Endometrium (tissue), 2 donors: ENCODE measurements around the gene LRRC75A.
"Not testable (repeated sequence)": the region's sequence is repeated elsewhere in the genome, so short reads cannot be mapped to it uniquely, and the experiment has no call there.

Experiments
- FAIRE-seq: peaks from 2 replicates; lab custom pipeline; 2012; peaks lifted over from hg19 to GRCh38; lab: Jason Lieb, UNC
- donor health status: control.
- donor health status: control.

The LRRC75A gene, protein sequence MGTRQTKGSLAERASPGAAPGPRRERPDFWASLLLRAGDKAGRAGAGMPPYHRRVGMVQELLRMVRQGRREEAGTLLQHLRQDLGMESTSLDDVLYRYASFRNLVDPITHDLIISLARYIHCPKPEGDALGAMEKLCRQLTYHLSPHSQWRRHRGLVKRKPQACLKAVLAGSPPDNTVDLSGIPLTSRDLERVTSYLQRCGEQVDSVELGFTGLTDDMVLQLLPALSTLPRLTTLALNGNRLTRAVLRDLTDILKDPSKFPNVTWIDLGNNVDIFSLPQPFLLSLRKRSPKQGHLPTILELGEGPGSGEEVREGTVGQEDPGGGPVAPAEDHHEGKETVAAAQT

DNA sequence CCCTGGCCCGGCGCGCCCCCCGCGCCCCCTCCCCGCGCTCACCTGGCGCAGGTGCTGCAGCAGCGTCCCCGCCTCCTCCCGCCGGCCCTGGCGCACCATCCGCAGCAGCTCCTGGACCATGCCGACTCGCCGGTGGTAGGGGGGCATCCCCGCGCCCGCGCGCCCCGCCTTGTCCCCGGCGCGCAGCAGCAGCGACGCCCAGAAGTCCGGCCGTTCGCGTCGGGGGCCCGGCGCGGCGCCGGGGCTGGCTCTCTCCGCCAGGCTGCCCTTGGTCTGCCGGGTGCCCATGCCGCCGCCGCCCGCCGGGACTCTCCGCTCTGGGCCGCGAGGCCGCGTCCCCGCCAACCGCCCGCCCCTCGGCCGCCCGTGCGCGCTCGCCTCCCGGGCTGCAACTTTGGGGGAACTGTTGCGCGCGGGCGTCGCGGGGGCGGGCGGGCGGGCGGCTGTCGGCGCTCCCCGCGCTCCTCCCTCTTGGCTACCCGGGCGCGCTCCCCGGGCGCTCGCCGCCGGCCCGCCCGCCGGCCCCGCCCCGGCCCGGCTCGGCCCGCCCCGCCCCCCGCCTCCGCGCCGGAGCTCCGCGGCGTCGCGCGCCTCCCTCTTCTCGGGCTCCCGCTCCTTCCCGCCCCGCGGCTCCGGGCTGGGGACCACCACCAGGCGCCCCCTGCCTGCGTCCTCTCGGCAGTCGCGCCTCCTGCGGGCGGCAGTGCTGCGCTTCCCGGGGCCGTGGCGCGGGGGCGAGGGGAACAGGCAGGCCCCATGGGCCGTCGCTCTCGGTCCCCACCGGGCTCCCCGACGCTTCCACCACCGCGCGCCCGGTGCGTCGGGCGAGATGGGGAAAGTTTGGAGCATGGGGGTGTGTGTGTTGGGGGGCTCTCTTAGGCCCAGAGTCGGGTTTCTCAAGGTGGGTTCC is at the start of gene LRRC75A:
TSS of gene LRRC75A (minus strand) at position 491 of the 910 bp plus-strand sequence. CDS start at position 288, 203 bp downstream.
- FAIRE-seq, result no peak

DNA sequence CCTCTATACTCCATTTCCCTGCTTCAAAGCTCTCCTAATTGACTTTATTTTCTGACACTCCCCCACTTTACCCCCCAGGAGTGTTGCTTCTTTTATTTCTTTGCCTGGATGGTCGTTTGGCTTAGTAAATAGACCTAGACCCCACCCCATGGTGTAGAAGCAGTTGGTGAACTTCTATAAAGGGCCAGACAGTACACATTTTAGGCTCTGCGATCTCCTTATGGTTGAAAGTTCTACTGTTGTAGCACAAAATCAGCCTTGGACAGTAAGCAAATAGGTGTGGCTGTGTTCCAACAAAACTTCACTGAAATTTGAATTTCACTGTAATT is 45.1 kb upstream of the LRRC75A start:
- no peak for FAIRE-seq

DNA sequence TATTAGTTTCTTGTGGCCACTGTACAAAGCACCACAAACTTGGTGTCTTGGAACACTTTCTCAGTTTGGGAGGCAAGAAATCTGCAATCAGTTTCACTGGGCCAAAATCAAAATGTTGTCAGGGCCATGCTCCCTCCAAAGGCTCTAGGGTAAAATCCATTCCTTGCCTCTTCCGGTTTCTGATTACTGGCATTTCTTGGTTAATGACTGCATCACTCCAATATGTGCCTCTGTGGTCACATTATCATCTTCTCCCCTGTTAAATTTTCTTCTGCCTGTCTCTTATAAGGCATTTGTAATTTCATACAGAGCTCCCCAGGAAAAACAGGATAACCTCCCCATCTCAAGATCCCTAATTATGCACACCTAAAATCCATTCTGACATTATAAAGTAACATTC is 42.2 kb upstream of the LRRC75A start:
- no peak for FAIRE-seq

DNA sequence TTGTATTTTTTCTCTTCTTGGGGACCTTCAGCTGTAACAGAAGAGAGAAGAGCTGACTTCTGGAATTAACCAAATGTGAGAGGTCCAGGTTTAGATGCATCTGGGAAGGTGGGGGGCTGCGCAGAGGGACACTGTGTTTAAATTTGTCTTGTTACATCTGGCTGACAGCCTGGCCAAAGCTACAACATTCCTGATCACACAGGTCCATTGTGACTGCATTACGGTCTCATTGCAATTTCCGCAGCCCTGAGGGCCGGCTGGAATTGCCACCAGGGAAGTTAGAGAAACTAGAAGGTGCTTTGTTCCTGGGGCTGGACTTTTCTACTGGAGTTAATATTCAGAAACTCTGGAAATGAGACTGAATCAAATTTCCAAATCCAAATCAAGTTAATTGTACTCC is 37.9 kb upstream of the LRRC75A start:
- FAIRE-seq, result no peak

DNA sequence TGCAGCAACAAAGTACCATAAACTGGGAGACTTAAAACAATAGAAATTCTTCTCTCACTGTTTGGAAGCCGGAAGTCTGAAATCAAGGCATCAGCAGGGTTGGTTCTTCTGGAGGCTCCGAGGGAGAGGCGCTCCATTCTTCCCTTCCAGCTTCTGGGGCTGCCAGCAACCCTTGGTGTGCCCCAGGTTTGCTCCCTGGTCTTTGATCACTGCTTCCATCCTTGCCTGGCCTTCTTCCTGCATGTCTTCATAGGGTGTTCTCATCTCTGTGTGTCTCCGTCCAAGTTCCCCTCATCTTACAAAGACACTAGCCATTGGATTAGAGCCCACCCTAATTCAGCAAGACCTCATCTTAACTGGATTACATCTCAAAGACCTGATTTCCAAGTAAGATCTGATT is 35.3 kb upstream of the LRRC75A start:
- no peak for FAIRE-seq

DNA sequence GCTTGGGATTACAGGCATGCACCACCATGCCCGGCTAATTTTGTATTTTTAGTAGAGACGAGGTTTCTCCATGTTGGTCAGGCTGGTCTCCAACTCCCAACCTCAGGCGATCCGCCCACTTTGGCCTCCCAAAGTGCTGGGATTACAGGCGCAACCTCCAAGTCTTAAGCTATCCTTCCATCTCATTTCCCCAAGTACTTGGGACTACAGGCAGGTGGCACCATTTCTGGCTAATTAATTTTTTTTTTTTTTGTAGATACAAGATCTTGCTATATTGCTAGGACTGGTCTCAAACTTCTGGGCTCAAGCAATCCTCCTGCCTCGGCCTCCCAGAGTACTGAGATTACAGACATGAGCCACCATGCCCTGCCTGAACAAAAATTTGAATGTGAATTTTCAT is 33.6 kb upstream of the LRRC75A start:
- not testable (repeated sequence) for FAIRE-seq

DNA sequence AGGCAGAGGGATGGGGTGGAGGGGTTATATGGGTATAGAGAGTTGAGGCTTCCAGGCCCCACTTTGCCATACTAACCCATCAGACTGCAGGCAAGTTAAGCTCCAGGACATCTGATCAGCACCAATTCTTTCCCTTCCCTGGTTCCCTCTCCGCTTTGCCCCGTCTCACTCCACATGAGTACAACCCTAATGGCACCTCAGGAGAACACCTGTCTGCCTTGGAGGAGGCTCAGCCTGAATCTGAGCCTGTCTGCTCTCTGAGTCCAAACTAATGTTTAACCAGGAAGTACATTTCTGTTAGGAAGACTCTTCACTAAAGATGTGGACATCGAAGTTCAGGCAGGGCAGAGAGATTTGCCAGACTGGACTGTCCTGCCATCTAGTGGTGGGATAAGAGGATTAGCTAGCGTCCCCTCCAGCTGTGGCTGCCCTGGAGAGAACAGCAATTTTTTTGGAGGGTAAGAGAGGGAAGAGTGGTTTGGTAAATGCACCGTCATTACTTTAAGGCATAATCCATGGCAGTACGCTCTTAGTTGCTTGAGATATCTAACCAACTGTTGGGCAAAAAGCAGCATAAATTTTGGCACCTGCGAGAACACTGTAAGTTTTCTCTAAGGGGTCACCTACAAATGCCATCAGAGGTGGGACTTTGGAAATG is 29.2 kb upstream of the LRRC75A start:
- peak; percentile 61 for FAIRE-seq

DNA sequence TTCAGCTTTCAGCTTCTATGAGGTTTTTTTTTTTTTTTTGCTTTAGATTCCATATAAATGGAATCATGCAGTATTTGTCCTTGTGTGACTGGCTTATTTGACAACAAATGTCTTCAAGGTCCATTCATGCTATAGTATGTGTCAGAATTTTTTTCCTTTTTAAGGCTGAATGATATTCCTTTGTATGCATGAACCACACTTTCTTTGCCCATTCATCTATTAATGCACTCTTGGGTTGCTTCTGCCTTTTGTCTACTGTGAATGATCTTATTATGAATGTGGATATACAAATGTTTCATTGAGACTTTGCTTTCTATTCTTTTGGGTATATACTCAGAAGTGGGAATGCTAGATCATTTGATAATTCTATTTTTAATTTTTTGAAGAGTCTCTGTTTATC is 27.0 kb upstream of the LRRC75A start:
- FAIRE-seq, result no peak

DNA sequence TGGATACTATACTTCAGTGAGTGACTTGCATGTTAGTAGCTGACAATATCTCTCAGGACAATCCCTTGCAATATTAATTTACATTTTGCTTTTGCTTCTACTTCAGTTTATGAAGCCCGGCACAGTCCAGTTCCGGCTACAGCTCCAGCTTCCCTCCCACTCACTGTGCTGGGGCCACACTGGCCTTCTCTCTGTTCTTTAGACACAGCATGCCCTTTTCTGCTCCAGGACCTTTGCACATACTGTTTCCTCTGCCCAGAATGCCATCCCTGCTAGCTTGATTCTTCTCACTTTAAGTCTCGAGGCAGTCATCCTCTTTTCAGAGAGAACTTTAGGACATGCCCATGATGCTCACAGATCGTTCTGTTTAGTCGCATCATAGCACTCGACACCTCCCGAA is 25.5 kb upstream of the LRRC75A start:
- FAIRE-seq, result no peak

DNA sequence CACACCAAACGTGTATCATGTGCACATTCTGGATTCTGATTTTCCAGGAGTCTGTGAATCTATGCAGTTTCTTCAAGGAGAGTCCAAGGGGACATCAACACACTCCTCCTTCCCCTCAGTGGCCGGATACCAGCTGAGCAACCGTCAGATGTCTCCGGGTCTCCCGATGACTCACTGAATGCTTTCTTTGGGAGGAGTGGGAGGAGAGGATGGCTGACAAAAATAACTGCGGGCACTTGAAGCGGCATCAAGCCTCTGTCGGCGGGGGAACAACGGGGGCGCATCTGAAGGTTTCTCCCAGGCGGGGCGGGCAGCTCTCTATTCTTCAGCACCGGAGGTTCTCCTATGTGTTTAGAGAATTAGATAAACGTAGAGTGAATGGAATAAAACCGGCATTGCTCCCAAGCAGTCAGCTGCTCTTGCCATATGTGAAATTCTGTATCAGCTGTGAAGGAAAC is 24.6 kb upstream of the LRRC75A start:
- FAIRE-seq, result no peak

DNA sequence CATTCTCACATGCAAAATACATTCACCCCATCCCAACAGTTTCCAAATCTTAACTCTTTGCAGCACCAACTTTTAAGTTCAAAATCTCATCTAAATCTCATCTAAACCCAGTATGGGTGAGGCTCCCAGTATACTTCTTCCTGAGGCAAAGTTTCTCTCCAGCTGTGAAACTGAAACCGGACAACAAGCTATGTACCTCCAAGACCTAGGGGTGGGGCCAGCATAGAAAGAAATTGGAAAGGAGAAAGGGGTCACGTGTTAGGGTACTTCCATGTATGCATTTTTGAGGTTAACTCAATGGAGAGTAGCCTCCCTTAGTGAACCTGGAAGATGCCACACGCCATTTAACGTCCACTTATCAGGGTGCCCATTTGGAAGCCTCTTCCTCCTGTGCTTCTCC is 23.9 kb upstream of the LRRC75A start:
- no peak for FAIRE-seq

DNA sequence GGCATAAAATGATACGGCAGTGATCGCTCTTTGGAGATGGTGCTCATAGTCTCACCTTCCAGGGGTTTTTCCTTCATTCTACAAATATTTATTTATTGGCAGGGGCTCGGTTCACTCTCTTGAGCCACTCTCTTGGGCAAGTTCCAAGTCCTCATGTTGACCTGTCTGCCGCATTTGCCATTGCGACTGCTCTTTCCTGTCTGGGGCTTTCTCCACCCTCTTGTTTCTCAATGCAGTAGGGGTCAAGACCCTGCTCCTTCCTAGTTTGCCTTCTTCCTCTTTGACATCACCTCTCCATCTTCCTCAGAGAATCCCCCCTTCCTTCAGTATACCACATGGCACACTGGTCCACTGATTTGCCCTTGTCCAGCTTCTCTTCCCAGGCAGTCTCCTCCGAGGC is 21.9 kb upstream of the LRRC75A start:
- FAIRE-seq, result no peak

DNA sequence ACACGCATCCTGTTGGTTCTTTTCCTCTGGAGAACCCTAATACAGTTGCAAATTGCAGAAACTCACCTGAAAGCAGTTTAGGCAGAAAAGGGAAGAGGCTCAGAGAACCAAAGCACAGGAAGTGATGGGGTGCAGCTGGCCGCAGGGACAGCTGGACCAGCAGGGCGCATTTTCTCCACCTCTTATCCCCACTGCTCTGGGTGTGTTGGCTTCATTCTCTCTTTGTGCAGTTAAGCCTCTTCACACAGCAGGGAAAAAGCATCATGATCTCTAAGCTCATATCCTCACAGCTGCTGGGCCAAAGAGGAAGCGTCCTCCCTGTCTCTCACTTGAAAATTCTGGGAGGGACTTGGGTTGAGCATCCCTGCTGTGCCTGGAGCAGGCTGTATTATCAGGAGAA is 20.0 kb upstream of the LRRC75A start:
- no peak for FAIRE-seq

DNA sequence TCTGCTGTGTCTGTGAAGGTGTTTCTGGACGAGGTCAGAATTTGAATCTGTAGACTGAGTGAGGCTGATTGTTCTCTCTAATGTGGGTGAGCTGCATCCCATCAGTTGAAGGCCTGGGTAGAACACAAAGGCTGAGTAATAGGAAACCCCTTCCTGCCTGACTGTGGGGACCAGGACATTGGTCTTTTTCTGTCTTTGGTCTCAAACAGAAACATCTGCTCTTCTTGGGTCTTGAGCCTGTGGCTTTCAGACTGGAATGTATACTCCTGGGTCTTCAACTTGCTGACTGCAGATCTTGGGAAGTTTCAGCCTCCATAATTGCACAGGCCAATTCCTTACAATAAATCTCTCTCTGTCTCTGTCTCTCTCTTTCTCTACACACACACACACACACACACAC is 19.6 kb upstream of the LRRC75A start:
- no peak for FAIRE-seq

DNA sequence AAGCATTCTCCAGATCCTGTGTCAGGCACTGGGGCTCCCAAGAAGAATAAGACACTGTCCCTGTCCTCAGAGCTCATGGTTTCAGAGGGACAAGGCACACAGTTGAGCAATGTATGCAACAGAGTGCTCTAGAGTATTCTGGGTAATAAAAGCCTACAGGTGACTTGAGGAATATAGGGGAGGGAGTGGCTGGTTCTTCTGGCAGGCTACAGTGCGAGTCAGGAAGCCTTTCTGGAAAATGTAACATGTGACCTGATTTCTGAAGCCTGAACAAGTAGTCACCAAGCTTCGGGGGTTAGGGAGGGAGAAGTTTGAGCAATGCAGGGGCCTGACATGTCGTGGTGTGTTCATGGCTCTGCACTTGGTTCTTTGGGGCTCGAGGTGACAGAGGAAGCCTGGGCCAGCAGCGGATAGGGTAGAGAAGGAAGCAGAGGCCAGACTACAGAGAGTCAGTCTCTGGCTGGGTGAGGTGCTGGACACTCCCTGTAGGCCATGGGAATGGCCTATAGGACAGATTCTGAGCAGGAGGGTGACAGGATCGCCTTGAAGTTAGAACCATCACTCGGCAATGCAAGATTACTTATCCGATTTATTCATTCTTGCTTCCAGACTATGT is 16.0 kb upstream of the LRRC75A start:
- FAIRE-seq, result no peak

DNA sequence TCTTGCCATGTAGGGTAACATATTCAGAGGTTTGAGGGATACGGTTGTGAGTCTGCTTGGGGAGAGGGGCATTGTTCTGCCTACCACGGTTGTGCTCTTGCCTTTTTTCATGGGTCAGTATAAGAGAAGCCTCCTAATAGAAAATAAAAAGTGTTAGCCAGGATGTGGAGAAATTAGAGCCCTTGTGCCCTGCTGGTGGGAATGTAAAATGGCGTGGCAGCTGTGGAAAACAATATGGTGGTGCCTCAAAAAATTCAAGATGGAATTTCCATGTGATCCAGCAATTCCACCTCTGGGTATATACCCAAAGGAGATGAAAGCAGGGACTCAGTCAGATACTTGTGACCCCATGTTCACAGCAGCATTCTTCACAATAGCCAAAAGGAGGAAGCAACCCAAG is 14.2 kb upstream of the LRRC75A start:
- no peak for FAIRE-seq

DNA sequence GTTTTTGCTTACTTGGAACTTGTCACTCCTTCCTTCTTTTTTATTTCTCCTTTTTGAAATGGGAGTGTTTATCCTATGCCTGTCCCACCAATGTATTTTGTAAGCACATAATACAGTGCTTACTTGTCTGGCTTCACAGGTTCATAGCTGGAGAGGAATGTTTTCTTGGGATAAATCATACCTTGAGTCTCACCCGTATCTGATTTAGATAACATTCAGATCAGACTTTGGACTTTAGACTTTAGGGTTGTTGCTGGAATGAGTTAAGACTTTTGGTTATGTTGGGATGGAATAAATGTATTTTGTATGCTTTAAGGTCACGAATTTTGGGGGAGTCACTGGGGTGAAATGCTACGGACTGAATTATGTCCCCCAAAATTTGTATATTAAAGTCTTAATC is 13.0 kb upstream of the LRRC75A start:
- no peak for FAIRE-seq

DNA sequence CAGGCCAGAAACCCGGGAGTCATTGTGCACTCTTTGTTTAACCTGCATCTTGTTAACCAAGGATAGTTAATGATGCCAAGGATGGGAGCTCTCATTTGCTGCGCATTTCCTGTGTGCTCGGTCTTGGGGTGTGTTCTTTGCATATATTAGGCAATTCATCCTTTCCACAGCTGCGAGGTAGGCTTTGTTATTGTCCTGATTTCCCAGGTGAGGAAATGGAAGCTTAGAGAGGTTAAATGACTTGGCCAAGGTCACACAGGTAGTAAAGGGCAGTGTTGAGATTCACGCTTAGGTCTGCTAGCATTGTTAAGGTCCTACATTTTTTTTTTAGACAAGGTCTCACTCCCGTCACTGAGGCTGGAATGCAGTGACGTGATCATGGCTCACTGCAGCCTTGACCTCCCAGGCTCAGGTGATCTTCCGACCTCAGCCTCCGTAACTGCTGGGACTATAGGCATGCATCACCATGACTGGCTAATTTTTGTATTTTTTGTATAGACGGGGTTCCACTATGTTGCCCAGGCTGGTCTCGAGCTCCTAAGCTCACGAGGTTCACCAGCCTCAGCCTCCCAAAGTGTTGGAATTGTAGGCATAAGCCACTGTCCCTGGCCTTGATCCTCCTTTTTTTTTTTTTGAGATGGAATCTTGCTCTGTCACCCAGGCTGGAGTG is 5.0 kb upstream of the LRRC75A start:
- FAIRE-seq, result no peak

DNA sequence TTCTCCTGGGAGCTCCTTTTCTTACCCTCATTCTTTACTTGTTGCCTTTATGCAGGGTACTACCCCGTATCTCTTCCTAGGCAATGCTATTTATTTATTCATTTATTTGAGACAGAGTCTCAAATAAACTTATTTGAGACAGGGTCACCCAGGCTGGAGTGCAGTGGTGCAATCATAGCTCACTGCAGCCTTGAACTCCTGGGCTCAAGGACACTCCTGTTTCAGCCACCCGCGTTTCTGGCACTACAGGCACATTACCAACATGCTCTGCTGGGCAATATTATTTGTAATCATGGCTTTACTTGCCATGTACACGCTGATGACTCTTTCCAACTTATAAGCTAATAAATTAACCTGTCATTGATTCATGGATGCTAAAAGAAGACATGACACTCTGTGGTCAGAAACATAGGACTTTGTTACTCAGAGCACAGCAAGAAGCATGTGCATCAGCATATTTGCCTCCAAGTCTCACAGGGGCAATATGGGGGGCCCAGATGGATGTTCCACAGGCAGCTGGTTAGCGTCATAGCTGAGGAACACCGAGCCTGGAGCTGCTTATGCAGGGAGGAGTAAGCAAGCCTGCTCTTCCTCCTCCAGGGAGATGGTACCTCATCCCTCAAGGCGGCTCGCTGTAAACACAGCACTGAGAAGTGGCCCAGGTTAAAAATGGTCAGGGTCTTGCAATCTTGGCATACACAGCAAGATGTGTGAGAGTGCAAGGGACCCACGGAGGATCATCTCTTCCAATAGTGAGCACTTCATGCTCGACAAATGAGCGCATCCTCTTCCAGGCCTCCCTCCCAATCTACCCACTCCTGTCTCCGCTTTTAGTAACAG is 4.2 kb upstream of the LRRC75A start:
- FAIRE-seq, result no peak

DNA sequence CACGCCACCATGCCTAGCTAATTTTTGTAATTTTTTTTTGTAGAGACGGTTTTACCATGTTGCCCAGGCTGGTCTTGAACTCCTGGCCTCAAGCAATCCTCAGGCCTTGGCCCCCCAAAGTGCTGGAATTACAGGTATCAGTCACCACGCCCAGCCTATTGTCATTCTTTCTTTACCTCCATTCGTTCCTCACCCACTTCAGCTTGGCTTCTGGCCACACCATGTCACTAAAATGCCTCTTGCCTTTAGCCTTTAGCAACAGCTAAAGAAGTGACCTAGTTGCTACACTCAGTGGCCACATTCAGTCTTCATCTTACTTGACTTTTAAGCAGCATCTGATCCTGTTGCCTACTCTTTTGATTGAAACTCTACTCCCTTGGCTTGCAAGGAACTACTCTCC is 3.6 kb upstream of the LRRC75A start:
- FAIRE-seq, result no peak

DNA sequence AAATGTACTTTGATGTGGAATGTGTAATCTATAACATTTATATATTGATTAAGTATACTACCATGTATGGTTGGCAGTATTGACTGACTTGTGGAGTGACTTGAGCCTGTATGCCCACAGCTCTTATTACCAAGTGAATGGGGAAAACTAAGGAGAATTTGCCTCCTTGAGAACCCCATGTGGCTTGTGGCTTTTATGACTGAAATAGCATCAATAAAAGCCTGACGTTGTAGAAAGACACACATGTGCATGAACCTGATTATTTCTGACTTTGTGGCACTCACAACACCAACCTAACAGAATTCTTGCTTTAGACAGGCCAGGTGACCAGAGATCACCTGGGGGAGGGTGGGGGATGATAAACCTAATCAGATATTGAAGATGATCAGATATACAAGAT is 2.1 kb upstream of the LRRC75A start:
- no peak for FAIRE-seq
